GM19438 (cell line): ENCODE results near the gene CSNK1D.
A peak's percentile ranks its signal among the peaks of the same experiment; 100 is the strongest.

ENCODE experiments used
- ATAC-seq: cut with Tn5 transposase; IDR thresholded peaks from one replicate; pipeline ENCODE4 v1.9.1; 2021; ENCODE audit warnings: low read depth; ENCODE audit not compliant: unreplicated experiment

Gene CSNK1D

DNA sequence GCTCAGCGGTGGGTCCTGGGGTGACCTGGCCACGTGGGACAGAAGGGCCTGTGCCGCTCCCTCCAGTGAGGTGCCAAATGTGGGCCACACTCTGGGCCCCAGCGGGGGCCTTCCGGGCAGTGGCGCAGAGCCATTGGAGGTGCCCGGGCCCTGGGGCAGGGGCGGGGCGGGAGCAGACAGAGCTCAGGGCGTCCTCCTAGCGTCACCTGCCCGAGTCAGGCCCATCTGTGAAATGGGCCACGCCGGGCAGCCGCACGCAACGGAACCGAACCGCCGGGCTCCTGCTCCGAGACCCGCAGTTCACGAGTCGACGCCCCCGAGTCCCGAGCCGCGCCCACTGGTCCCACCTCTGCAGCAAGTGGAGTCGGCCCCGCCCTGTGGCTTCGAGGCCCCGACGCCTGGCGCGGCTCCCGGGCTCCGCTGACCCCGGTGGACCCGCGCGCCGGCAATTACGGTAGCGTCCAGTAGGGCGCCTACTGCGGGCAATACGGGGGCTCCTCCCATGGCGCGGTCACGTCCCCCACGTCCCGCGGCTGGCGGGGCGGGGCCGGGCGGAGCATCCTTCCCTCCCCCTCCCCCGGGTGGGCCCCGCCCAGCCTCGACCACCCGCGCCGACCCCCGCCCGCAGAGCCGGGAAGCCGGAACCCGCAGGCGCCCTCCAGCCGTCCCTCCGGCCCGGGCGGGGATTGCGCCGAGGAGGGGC, 42.7 kb downstream of the CSNK1D start:
- ATAC-seq, result no peak

DNA sequence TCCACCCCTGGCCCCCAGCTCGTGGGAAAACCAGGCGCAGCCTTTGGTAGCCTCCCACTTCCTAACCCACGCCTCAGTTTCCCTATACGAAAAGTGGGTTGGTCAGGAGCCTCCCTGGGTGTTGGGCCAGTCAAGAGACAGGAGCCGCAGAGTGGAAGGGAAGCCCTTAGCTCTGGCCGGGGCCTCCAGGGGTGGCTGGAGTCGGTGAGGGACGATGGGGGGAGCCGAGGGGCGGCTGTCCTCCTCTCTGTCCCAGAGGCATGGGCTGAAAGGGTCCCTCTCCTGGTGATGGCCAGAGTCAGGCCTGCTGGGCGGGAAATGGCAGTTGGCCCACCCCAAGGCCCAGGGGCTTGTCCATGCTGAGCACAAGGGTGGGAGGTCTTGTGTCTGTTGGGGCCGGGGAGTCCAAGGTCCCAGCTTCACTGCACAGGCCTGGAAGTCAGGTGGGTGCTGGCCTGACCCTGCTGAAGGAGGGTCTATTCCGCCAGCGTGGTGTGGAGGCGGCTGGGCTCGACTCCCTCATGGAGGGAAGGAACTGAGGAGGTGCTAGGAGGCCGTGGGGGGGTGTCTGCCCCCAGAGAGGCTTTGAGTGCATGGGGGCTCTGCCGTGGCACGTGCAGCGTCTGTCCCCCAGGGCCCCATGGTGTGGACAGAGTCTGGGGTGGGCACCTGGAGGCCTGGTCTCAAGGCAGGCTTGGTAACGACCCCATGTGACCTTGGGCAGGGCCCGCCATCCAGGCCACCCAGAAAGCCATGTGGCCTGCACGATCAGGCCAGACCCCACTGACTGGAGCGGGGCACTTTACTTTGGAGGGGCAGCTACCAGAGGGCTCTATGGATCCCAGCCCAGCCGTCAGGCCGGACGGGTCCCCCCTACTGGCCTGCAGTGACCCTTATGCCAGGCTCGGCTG, 43.5 kb downstream of the CSNK1D start:
- no peak for ATAC-seq

DNA sequence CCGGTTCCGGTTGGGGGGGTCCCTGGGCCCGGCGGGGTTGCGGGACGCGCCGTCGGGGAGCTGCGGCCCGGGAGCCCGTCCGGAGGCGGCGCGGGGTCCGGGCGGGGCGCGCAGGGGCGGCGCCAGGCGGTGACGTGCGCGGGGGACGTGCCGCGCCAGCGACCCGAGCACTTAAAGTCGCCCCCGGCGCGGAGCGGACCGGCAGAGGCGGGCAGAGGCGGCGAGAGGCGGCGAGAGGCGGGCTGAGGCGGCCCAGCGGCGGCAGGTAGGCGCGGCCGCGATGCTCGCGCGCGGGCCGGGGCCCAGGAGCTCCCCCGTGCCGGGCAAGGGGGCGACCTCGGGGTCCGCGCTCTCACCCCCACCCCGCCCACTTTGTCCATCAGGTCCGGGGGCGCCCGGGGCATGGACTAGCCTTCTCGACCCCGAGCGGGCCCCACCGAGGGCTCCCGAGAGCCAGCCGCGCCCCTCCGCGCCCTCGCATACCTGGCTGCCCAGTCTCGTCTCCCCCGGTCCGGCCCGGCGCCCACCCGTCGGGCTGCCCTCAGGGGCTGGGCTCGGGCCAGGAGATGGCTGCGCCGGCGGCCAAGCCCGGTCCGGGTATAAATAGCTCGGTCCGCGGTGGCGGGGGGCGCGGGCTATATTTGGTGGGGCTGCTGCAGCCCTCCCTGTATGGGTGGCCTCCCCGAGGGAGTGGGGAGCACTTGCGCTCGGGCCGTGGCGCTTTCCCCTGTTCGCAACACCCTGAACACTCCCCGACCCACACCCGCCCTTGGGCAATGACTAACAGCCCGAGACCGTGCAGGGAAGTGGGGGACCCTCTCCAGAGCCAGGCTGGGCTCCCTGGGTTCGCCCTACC, 44.4 kb downstream of the CSNK1D start, which contains the start of gene SLC16A3:
Gene SLC16A3, plus strand, starts transcription at position 201 of the 856 bp plus-strand sequence. CDS start 6,967 bp downstream, outside the sequence.
- ATAC-seq, result peak; percentile 41

DNA sequence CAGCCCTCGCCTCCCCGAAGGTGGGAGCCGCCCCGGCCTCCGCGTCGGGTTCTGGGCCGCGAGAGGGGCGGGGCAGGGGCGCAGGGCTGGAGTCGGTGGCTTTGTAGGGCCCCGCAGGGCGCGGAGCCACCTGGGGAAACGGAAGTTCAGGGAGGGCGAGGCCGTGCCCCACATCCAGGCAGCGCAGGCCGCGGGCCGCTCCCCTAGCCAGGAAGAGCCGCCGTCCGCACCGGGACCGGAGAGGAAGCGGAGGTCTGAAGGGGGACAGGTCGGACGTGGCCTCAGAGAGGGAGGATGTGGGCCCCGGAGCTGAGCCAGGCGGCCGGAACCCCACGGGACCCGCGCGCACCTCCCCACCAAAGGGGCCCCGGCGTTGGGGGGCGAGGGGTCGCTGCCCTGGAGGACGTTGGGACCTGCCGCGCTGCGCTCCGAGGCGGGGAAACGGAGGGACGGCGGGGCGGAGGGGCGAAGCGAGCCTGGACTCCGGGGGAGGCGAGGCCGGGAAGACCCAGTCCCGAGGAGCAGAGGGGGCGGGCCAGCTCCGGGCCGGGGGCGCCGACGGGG, 45.1 kb downstream of the CSNK1D start:
- peak; percentile 34 for ATAC-seq

DNA sequence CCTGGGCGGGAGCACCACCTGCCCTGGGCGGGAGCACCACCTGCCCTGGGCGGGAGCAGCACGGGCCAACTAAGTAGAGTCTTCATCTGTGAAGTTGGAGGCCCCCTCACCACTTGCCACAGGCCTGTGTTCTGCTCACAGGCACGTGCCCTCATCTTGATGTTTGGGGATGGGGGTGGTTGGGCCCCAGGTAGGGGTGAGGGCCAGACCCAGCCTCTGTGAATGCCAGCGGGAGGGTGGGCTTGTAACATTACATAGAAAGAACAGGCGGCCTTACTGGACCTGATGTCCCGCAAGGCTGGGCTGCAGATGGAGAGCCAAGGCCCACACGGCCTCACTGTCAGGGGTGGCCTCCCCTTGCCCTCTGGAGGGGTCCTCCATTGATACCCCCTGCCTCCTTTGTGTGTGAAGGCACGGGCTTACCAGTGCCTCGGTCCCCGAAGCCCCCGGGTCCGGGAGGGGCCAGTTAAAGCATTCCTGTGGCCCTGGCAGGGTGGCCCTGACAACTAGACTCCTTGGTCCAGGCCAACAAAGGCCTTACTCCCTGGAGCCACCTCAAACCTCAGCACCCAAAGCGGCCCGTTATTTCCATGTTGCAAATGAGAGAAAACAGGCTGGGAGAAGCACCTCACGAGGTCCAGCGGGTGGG, 45.7 kb downstream of the CSNK1D start:
- ATAC-seq, result no peak

DNA sequence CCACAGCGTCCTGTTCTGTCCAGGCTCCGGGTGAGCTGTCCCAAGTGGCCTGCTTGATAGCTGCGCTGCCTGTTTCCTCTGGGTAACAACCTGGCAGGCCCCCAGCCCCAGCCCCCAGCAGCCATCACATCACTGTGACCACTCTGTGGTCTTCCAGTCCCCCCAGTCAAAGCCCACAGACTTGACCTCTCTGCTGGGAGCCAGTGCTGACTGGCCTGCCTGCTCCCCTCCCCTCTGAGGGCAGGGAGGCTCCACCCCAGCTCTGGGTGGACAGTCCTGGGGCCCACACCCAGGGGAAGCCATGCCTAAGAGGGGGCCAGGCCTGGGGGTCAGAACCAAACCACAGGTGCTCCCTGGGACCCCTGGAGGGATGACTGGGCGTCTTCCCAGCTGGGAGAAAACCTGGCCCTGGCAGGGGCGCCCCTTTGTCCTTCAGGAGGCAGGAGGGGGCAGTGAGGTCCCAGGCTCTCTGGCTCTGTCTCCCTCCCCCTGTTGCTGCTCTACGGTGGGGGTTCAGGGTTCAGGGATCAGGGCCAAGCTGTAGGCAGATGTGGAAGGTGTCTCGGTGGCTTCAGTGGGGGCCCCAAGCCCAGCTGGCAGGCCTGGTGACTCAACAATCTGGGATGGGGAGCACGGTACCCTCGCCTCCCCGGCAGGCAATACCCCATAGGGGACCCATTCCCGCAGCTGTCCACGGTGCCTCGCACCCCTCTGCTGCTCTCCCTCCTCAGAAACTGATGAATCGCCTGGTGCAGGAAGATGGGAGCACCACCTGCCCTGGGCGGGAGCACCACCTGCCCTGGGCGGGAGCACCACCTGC, 46.5 kb downstream of the CSNK1D start:
- ATAC-seq, result no peak

DNA sequence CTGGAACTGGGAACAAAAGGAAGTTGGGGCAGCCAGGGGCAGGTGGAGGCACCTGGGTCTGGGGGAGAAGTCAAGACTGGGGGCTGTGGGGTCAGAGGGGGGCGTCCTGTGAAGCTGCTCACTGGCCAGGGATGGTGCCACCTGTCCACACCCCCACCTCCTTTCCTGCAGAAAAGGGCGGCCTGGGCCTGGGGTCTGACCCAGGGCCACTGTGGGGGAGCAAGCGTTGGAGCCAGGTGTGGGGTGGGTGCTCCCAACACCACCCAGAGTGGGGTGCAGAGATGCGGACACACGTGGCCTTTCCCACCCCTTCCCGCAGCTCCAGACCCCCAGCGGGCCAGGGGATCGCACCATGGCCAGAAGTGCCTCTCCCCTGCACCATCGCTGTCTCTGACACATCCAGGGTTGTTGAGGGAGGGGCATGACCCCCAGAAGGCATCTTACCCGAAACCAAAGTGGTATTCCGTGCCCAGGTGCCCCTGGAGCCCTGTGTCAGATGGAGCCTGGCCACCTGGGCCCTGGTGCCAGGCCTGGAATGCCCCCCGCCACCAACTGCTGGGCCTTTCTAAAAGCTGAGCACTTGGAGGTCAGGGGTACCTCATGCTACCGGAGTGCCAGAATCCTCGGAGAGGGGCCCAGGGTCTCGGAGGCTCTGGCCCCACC, 47.2 kb downstream of the CSNK1D start:
- no peak for ATAC-seq

DNA sequence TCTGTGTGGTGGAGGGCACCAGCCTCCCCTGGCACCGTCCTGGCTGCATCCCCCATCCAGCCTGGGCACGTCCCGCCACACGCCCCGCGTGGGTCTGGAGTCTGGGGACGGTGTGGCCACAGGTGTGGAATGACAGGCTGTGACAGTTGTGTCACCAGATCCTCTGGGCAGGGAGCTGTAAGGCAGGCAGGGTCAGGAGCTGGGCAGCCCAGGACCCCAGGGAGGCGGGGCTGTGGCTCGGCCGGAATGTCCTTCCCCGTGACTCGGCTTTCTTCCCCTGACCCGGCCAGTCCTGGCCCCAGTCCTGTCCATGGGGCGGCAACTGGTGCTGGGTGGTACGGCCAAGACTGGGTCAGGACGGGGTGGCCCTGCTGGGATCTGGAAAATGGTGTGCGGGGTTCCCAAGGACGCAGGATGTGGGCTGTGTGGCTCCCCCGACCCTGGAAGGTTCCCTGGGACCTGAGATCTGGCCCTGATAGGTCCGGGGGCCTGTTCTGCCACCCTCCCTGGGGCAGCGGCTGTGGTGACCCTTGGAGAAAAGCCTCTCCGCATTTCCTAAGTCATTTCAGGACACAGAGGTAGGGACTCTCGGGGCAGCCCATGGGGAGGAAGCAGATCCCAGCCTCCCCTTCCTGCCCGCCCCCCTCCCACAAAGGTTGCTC, 48.0 kb downstream of the CSNK1D start:
- no peak for ATAC-seq

DNA sequence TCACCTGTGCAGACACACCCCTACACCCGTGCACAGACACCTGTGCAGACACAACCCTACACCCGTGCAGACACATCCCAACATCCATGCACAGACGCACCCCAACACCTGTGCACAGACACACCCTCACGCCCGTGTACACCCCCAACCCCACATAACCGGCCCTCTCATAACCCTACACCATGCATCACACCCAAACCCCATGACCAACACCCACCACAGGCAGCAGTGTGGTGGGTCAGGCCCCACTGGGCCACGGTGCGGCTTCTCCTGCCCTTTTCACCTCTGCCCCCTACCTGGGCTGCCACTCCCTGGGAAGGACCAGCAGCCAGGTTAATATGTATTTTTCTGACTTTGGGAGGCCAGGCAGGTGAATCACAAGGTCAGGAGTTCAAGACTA, 48.8 kb downstream of the CSNK1D start:
- no peak for ATAC-seq

DNA sequence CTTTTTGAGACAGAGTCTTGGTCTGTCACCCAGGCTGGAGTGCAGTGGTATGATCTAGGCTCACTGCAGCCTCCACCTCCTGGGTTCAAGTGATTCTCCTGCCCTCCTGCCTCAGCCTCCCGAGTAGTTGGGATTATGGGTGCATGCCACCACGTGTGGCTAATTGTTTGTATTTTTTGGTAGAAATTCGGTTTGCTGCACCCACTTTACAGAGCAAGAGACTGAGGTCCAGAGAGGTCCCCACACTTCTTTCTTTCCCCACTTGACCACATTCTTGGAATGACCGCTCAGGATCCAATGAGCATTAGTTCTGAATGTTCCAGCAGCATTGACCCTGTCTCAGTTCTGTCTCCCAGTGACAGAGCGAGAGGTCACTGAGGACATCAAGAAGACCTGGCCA, 50.0 kb downstream of the CSNK1D start:
- ATAC-seq, result no peak

DNA sequence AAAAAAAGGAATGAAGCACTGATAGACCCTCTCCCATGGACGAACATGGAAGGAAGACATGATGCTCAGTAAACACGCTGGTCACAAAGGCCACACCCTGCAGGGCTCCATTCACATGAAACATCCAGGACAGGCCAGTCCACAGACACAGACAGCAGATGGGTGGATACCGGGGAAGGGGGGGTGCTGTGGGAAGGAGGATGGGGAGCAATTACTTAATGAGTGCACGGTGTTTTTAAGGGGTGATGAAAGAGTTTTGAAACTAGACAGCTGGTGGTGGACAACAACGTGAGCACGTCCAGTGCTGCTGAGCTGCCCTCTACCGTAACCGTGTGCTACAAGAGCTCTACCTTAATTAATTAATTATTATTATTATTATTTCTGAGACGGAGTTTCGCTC, 50.7 kb downstream of the CSNK1D start:
- ATAC-seq, result no peak

DNA sequence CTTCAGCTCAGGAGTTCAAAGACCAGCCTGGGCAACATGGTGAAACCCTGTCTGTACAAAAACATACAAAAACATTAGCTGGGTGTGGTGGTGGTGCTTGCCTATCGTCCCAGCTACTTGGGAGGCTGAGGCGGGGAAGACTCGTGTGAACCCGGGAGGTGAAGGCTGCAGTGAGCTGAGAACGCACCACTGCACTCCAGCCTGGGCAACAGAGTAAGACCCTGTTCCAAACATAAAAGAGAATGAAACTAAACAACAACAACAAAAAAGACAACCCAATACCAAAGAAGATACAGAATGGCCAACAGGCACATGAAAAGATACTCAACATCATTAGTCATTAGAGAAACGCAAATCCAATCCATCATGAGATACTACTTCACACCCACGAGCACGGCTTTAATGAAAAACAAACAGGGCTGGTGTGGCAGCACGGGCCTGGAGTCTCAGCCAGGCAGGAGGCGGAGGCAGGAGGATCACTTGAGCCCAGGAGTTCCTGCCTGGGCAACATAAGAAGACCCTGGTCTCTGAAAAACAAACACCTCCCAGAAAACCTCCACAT, 52.1 kb downstream of the CSNK1D start:
- ATAC-seq, result no peak

DNA sequence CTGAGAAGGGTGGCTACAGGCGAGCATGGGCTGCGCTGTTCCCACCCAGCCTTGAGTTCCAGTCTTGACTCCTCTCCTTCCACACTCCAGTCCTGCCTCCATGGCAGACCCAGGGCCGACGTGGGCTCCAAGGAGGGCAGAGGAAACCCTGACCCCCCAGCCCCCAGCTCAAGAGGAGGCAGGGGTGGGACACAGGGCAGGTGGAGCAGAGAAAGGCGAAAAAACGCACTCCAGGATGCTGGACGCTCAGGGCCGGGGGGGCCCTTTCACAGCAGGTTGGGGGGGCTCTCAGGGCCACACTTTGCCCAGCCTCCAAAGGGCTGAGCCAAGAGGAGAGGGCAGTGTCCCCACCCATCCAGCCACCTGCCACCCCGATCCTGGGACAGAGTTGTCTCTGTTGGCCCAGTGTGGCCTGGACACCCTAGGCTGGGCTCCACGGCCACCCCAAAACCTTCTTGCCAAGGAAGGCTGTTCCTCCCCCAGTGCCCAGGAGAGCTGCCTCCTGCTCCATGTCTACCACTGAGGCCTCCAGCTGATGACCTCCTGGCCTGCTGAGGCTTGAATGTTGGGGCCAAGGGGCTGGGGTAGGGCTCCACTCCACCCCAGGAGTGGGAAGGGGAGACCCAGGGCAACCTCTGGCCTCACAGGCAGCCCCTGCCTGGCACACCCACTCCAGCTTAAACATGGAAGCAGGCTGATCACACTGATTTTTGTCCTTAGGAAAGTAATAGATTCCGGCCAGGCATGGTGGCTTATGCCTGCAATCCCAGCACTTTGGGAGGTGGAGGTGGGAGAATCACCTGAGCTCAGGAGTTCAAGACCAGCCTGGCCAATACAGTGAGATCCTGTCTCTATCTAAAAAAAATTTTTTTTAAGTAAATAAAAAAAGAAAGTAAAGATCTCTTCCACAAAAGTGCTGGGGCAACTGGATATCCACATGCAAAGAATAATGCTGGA, 53.5 kb downstream of the CSNK1D start:
- ATAC-seq, result no peak

DNA sequence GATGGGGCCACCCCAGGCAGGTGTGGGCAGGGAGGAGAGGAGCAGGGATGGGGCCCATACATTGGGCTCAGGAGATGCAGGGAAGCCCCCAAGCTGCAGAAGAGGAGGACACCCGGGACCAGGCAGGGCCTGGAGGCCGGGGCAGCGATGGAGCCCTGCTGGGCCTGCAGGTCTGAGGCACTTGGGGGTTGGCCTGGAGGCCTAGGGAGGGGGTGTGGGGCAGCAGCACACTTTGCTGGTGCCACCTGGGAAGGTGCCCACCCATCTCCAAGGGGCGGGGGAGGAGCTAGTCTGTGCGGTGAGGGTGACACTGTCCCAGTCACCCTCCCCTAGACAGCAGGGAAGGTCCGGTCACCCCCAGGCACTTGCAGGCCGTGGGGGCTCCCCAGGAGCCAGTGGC, 54.4 kb downstream of the CSNK1D start:
- ATAC-seq, result no peak

DNA sequence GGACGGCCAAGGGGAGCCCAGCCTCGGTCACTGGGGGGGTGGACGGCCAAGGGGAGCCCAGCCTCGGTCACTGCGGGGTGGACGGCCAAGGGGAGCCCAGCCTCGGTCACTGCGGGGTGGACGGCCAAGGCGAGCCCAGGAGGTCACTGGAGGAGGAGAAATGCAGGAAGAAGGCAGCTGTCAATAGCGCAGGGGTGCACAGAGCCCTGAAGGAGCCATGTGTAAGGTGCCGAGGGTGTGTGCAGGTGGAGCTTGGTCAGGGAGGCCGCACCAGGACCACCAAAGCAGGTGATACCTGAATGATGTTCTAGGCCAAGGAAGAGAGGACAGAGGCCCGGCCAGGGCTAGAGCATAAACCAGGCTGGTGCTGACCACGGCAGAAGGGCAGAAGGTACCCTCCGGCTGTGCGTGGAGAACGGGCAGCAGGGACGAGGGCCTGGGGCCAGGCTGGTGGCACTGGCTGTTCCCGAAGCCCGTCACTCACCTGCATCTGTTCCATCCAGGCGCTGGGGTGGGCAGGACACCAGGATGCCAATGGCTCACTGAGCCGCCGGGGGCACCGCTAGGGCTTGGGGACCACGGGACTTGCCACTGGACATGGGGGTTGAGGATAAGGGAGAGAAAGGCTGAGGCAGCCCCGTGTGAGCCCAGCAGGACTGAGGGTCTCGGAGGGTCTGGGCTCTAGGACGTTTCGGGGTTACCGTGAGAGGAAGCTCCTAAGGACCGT, 55.0 kb downstream of the CSNK1D start:
- no peak for ATAC-seq
